ENCODE measurements around the gene RNF223.

DNA sequence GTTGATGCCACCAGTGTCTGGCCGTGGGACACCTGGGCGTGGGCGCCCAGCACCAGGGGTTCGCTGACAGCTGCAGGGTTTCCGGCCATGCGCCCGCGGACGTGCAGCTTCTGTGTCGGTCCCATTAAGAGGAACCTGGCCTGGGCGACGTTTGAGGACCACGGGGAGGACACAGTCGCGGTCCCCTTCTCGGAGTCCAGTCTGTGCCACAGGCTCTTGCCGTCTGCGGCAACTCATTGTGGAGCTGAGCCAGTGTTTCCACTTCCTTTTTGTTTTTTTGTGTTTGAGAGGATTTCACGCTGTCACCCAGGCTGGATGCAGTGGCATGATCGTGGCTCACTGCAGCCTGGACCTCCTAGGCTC, 43.3 kb upstream of the RNF223 start:
- TF ChIP-seq, protein P1, sequence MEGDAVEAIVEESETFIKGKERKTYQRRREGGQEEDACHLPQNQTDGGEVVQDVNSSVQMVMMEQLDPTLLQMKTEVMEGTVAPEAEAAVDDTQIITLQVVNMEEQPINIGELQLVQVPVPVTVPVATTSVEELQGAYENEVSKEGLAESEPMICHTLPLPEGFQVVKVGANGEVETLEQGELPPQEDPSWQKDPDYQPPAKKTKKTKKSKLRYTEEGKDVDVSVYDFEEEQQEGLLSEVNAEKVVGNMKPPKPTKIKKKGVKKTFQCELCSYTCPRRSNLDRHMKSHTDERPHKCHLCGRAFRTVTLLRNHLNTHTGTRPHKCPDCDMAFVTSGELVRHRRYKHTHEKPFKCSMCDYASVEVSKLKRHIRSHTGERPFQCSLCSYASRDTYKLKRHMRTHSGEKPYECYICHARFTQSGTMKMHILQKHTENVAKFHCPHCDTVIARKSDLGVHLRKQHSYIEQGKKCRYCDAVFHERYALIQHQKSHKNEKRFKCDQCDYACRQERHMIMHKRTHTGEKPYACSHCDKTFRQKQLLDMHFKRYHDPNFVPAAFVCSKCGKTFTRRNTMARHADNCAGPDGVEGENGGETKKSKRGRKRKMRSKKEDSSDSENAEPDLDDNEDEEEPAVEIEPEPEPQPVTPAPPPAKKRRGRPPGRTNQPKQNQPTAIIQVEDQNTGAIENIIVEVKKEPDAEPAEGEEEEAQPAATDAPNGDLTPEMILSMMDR (IDR thresholded peaks at IDR 0.05): no peak
- TF ChIP-seq POLR2A (IDR thresholded peaks at IDR 0.05): no peak
